NCI-H748 (cell line): Measurements from ENCODE around the gene RALGAPA2.
A peak's percentile ranks its signal among the peaks of the same experiment; 100 is the strongest.

Experiments used
- DNase-seq: peaks from one replicate; lab custom pipeline; 2025; ENCODE audit not compliant: unreplicated experiment; lab: John Stamatoyannopoulos, UW

The RALGAPA2 gene

GRCh38 chr20:20480126-20480525 is 232.3 kb downstream of the RALGAPA2 start:
- no peak for DNase-seq

DNA sequence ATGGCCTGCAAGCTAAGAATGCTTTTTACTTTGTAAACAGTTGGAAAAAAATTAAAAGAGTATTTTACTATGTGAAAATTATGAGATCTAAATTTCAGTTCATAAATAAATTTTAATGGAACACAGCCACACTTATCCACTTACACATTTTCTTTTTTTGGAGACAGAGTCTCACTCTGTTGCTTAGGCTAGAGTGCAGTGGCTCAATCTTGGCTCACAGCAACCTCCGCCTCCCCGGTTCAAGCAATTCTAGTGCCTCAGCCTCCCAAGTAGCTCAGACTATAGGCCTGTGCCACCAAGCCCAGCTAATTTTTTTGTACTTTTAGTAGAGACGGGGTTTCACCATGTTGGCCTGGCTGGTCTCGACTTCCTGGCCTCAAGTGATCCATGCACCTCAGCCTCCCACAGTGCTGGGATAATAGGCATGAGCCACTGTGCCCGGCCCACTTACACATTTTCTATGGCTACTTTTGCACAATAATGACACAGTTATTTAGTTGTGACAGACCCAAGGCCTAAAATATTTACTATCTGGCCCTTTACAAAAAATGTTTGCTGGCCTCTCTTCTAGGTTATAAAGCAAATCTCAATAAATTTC is 234.9 kb downstream of the RALGAPA2 start:
- no peak for DNase-seq

GRCh38 chr20:20476504-20476903 is 235.9 kb downstream of the RALGAPA2 start:
- DNase-seq = no peak

DNA sequence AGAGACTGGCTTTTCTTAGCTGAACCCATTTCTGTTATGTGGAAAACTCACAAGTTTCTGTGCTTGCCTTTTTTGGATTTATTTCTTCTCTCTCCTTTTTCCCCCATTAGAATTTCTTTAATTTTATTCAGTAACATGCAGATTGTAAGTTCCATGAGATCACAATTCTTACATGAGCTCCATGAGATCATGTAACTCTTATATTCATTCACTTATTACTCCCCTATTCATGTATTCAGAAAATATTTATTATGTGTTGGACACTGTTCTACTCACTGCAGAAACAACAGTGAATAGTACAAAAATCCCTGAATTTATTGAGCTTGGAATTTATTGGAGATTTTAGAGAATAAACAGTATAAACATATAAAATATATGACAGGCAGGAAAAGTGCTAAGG is 238.8 kb downstream of the RALGAPA2 start:
- DNase-seq = no peak

GRCh38 chr20:20472684-20473274 is 239.7 kb downstream of the RALGAPA2 start:
- DNase-seq = no peak

DNA sequence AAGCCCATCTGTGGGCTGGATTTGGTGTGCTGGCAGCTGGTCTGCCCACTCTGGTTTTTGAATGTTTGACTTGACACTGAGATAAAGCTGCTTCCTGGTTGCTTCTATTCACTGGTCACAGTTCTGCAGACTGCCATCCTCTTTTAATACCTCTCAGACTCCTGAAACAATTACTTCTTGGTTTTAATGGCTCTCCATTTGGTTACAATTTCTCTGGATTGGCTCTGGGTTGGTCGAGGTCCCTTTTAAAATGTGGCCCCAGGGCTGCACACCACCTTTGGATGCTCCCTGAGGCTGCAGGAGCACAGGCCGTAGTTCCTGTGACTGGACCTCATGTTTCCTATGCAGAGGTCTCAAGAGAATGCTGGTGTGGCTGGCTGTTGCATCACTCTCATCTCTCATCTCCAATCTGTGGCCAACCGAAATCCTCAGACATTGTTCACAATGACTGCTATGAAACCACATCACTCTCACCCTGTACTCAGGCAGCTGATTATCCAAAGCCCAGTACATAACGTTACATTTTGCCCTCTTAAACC is 246.0 kb downstream of the RALGAPA2 start:
- DNase-seq = no peak

DNA sequence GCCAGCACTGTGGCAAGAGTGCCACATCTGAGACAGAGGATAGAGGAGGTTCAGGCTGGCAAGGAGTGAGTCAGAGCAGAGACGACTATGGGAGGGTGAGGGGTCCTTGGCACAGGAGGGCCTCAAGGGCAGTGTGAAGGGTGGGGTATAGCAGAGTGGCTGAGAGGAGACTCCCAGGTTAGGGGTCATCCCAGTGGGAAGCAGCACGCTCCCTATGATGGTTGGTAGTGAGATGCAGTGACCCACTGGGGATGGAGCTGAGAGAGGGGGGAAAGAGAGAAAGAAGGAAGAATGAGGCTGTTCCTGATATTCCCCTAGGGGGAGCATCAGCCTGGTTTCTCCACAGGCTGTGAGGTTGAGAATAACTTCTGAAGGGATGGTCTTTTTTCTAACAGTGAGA is 247.2 kb downstream of the RALGAPA2 start:
- DNase-seq = peak; percentile 63

- peak; percentile 94 for DNase-seq
Measured at GRCh38 chr20:20463933-20464374, 248.5 kb downstream of the RALGAPA2 start.

GRCh38 chr20:20462185-20462584 is 250.3 kb downstream of the RALGAPA2 start:
- DNase-seq = peak; percentile 75

DNA sequence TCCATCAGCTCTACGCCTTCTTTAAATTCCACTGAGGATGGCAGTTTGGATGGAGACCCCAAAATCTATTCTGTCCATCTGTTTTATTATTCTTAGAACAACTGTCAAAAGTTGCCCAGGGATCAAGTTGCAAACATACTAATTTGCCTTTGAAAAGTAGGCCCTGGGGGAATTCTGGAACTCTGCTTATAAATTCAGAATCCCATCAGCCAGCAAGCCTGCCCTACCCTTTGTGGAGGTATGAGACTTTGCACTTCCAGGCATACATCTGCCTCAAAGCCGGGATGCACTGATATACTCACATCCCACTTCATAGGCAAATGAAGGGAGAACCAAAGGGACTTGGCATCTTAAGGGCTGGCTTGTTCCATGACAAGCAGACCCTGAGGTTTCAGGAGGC is 250.9 kb downstream of the RALGAPA2 start:
- peak; percentile 36 for DNase-seq

DNA sequence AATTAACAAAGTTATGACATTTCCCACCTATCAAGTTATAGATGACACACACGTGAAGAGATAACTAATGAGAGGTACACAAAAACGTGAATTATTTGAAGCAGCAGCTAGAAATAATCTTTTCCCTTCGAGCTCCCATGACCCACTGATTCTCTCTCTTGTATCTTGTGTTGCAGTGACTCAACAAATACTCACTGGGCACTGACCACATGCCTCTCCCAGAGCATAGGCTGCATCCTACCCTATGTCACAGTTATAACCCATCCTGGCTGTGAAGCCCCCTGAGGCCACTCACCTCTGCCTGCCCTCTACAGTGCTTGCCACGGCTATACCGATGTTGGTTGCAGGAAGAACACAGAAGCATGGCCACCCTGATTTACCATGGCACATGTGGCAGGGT is 252.7 kb downstream of the RALGAPA2 start:
- DNase-seq = no peak

DNA sequence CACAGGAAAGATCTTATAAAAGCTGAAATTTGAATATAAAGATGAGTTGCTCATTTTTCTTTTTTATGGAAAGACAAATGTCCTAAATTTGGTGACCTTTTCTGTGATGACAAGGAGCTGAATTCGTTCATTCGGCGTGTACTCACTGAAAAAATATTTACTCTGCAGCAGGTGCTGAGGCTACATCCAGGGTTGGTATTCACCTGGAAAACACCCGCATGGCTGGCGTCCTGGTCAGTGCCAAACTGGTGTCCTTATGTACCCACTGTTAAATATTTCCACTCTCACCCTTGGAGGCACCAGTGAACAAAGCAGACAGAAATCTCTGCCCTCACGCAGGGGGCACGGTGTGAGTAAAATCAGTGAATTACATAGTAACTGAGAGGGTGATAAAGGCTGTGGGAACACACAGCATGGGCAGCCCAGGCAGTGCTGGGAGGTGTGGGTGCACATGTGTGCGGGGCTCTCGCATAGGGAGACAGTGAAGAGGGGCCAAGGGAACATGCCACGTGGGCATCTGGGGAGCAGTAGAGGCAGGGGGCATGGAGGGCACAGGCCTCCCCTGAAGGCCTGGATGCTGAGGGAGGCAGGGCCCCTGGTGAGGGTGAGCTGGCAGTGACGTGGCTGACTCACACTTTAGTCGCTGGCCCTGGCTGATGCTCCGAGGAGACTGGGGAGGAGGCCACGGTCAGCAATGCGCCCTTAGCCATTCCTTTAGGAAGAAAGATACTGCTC is 254.9 kb downstream of the RALGAPA2 start:
- DNase-seq = peak; percentile 94

- DNase-seq = no peak
Measured at GRCh38 chr20:20456741-20457140, 255.7 kb downstream of the RALGAPA2 start.

DNA sequence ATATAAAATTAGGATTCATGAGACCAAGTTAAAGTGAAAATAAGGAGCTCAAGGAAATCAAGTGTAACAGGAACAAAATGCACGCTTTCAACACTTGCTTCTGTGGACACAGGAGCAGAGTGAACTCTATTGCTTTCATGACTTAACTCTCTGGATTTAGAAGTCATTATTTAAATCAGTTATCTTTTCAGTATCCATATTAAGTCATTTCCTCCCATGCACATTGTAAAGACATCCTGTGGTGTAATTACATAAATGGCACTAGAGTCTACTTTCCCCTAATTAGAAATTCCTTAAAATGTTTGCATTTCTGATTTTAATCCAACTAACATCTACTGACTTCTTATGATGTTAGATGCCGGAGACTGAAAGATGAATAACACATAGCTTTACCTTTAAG is 256.5 kb downstream of the RALGAPA2 start:
- peak; percentile 75 for DNase-seq

- no peak for DNase-seq
Measured at GRCh38 chr20:20454850-20455627, 257.4 kb downstream of the RALGAPA2 start.

DNA sequence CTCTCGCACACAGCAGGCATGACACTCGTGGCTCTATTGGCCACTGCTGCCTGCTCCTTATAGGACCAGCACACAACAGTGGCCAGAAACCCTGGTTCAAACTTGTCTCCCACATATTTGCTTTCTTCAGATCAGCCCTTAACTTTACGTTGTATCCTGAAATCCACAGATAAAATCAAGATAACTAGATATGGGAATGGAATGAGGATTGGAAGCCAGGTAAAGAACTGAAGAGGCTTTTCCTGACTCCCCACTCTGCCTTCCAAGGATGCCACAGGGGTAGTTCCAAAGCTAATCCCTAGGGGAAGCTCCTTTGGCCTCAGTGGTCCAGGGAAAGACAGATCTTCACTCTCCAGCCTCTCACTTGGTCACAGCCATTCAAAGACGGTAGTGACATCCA is 258.1 kb downstream of the RALGAPA2 start:
- DNase-seq = no peak

DNA sequence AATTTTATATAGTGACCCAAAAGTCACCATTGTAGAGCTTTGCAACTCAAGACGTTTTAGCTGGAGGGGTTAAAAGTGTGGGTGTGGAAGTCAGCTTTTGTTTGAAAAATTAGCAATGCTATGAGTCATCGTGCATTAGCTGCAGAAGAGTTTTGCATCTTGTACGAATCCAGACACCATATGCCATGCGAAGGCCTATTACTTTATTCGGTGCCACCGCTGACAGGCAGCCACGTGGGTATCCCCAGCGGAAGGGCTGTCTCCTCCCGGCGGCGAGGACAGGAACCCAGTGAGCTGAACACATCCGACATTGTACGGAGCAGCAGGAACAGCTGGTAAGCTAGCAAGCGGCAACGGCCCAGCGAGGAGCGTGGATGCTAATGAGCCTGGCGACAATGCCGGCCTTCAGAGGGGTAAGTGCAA is 260.2 kb downstream of the RALGAPA2 start:
- peak; percentile 99 for DNase-seq

DNA sequence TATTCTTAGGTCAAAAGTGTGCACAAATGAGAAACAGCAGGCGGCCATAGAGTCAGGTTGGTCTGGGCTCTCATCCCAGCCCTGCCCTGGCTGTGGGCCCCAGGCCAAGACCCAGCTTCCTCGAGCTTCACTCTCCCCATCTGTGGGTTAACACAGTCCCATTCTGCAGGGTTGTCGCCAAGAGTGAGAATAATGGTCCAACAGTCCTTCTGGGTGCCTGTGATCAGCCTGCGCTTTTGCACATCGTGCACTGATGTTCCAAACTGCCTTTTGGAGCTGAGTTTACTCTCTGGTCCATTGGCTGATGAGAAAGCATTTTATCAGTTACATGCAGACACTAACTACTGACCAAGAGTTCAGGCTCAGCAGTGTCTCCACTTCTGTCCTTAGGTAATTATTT is 261.9 kb downstream of the RALGAPA2 start:
- peak; percentile 83 for DNase-seq

GRCh38 chr20:20448881-20449280 is 263.6 kb downstream of the RALGAPA2 start:
- DNase-seq = peak; percentile 99

DNA sequence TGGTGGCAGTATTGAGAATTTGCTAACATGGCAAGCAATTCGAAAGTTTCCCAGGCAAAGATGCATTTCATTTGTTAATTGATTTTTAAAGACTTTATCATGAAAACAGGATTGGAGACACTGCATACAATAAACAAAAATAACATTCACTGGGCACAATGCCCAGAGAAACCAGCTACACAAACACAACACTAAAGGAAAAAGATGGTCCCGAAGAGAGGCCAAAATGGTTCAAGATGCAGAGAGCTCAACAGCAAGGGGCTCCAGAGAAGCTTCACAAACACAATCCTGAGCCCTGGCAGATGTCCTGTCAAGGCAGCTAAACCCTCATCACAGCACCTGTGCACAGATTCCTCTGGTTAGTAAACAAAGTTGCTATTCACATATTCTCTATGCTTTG is 265.2 kb downstream of the RALGAPA2 start:
- peak; percentile 54 for DNase-seq

GRCh38 chr20:20446425-20447015 is 265.9 kb downstream of the RALGAPA2 start:
- DNase-seq = no peak
